AG09319 (cell line): ENCODE measurements around the gene ABHD17C.

ENCODE experiments used
- DNase-seq: peaks from one replicate; pipeline ENCODE4 v3.0.0-alpha.2; 2010; ENCODE audit warnings: low read depth; ENCODE audit errors: extremely low read depth
- CTCF ChIP-seq: IDR thresholded peaks from 2 replicates; pipeline ENCODE4 v1.5.1; 2011; ENCODE audit warnings: low read depth, mild to moderate bottlenecking, inconsistent platforms, low read length, moderate library complexity

Gene ABHD17C

GRCh38 chr15:80709542-80709941 lies 14.4 kb downstream of the ABHD17C start:
- TF ChIP-seq CTCF, result no peak
- DNase-seq, result no peak

GRCh38 chr15:80710635-80711554 lies 15.8 kb downstream of the ABHD17C start:
- no peak for TF ChIP-seq CTCF
- DNase-seq, result no peak

DNA sequence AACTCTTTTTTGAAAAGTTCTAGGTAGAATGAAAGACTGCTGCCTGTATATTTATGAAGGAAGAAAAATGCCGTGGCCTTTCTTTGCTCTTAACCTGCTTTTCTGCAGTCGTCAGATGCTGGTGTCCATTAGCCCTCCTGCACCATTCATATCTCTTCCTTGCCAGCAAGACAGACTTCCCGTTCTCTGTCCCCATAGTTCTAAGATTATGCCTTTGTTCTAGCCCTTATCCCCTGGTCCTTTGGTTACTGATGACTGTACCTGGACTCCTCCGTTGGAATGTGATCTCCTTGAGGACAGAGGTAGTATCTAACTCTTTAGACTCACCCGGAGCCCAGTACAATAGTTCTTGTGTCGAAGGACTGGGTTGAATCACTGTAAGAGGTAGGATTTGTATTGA lies 16.8 kb downstream of the ABHD17C start:
- DNase-seq, result no peak
- TF ChIP-seq CTCF, result no peak

DNA sequence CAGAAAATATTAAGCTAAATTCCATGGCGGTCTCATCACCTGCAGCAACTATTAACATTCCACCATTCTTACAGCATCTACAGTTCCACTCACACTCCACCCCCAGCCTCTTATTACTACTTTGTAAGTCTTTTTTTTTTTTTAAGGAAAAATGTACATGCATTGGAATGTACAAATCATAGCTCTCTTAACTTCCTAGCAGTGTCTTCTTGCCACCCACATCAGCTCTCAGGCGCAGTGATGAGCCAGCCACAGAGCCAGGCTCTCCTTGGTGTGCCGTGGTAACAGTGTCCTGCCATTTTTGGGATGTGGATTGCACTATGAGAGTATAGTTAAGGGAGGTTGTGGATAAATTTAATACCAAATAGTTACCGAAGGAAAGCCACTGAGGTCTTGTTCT lies 17.8 kb downstream of the ABHD17C start:
- TF ChIP-seq CTCF, result no peak

DNA sequence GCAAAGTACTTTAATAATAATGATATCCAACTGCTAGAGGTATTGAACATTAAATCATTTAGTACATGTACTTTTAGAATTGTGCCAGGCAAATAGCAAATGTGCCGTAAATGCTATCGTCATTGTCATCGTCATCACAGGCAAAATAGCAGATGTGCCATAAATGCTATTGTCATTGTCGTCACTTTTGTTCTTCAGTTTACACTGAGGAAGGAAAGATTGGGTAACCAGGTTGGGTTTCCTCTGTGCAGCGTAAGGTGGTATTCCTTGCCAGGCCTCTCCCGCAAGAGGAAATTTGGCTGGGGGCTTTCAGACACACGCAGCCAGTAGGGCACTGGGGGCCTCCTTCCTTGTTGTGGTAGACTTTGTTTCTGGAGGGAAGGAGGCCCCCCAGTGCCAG lies 26.4 kb downstream of the ABHD17C start:
- no peak for DNase-seq
- TF ChIP-seq CTCF, result no peak

More for the DNA sequence above, 17.8 kb downstream of the ABHD17C start:
- DNase-seq, result no peak

GRCh38 chr15:80722811-80723210 lies 27.7 kb downstream of the ABHD17C start:
- TF ChIP-seq CTCF, result no peak
- DNase-seq, result no peak

GRCh38 chr15:80727196-80727595 lies 32.1 kb downstream of the ABHD17C start:
- DNase-seq, result no peak
- TF ChIP-seq CTCF, result no peak
